Panc1 (cell line): ENCODE results near the gene NEGR1. TPM values are rescaled to one million over a fixed set of nuclear protein-coding genes. Genes with fewer than 3 reads are reported as not detected.
"Not testable (repeated sequence)": the region's sequence is repeated elsewhere in the genome, so short reads cannot be mapped to it uniquely, and the experiment has no call there.

Experiments
- ATAC-seq: fragments of 200-7000 bp; cut with Tn5 transposase; 2 replicates; pipeline ENCODE4 v1.9.1; 2020; ENCODE audit warnings: mild to moderate bottlenecking, moderate library complexity
- BruUV-seq: library from RNA; stranded (reverse); fragments of 400-500 nt; replicated peaks from 2 replicates; lab custom pipeline; 2021; lab: Mats Ljungman, UMichigan
- CTCF ChIA-PET: fragments of 300-600 bp; sonication (Branson Sonifier 250); formaldehyde crosslinking; loops from one replicate; lab custom pipeline; 2022; ENCODE audit warnings: antibody characterized with exemption; lab: Charles Lee
- POLR2A ChIA-PET: fragments of 300-600 bp; sonication (Branson Sonifier 250); formaldehyde crosslinking; loops from one replicate; lab custom pipeline; 2022; ENCODE audit warnings: antibody characterized with exemption; lab: Charles Lee
- DNase-seq: peaks from one replicate; pipeline ENCODE4 v3.0.0-alpha.2; 2010; ENCODE audit warnings: low read depth, low spot score
- H3K27ac ChIP-seq: 2 replicates; pipeline ENCODE4 v1.5.1; 2011; ENCODE audit warnings: mild to moderate bottlenecking, low read length, inconsistent platforms
- H3K27me3 ChIP-seq: fragments of 200-500 bp; sonication (Bioruptor generic); 2 replicates; pipeline ENCODE4 v1.6.0; 2014; ENCODE audit warnings: low read length, inconsistent platforms; ENCODE audit not compliant: control insufficient read depth, insufficient read depth
- H3K36me3 ChIP-seq: fragments of 200-500 bp; sonication (Bioruptor generic); 2 replicates; pipeline ENCODE4 v1.5.1; 2014; ENCODE audit warnings: inconsistent platforms, mild to moderate bottlenecking, low read length, moderate library complexity; ENCODE audit not compliant: control insufficient read depth, insufficient read depth
- H3K4me1 ChIP-seq: 2 replicates; pipeline ENCODE4 v1.5.1; 2011; ENCODE audit warnings: inconsistent platforms, mild to moderate bottlenecking, low read length, moderate library complexity; ENCODE audit not compliant: control insufficient read depth, insufficient read depth
- H3K4me3 ChIP-seq, 2 experiments: 2 replicates each; pipeline ENCODE4 v1.5.1; 2011 to 2012; ENCODE audit warnings: low read depth in 2 of 2, low read length in 2 of 2, mild to moderate bottlenecking in 2 of 2, inconsistent platforms in 1 of 2, moderate library complexity in 1 of 2
- H3K9me3 ChIP-seq: fragments of 200-500 bp; sonication (Bioruptor generic); 2 replicates; pipeline ENCODE4 v1.5.1; 2014; ENCODE audit warnings: low read depth, mild to moderate bottlenecking, inconsistent platforms, low read length, moderate library complexity; ENCODE audit not compliant: control insufficient read depth, insufficient read depth
- CTCF ChIP-seq: fragments of 450-650 bp; IDR thresholded peaks from 2 replicates; pipeline ENCODE4 v1.5.1; 2017; ENCODE audit warnings: mild to moderate bottlenecking
- POLR2AphosphoS5 ChIP-seq: IDR thresholded peaks from 2 replicates; pipeline ENCODE4 v1.6.1; 2012; ENCODE audit warnings: mild to moderate bottlenecking, low read depth, low read length, moderate library complexity
- SIN3A ChIP-seq: IDR thresholded peaks from 2 replicates; pipeline ENCODE4 v1.6.1; 2012; ENCODE audit warnings: low read depth, mild to moderate bottlenecking, low read length, moderate library complexity, borderline replicate concordance; ENCODE audit not compliant: insufficient read depth
- TCF7L2 ChIP-seq: IDR thresholded peaks from 2 replicates; pipeline ENCODE4 v1.6.1; 2011; ENCODE audit warnings: mild to moderate bottlenecking, low read depth, low read length, inconsistent platforms
- in situ Hi-C: cut with HindIII; loops from 2 replicates; pipeline ENCODE4 v1.10.0; 2016; ENCODE audit warnings: low sequenced_read_pairs, low pct_unique_long_range_greater_than_20kb
- intact Hi-C: fragments of 100-400 bp; cut with micrococcal nuclease; formaldehyde crosslinking; loops from one replicate; pipeline ENCODE4 v1.10.0; 2022; ENCODE audit not compliant: unreplicated experiment
- total RNA-seq: library from RNA; stranded (reverse); gene quantifications from one replicate; pipeline ENCODE4 v1.2.1, GENCODE V29; 2021; ENCODE audit not compliant: unreplicated experiment
- TF ChIP-seq, protein P1 (sequence below), 2 experiments: IDR thresholded peaks; 2 replicates each; pipeline ENCODE4 v1.6.1; 2011 to 2012; ENCODE audit warnings: low read depth in 2 of 2, control low read depth in 1 of 2, low read length in 1 of 2, mild to moderate bottlenecking in 1 of 2, moderate library complexity in 1 of 2; ENCODE audit not compliant: insufficient read depth in 1 of 2

Gene NEGR1
- total RNA-seq, 1 experiment from 2014 or later = 2.7 TPM

DNA sequence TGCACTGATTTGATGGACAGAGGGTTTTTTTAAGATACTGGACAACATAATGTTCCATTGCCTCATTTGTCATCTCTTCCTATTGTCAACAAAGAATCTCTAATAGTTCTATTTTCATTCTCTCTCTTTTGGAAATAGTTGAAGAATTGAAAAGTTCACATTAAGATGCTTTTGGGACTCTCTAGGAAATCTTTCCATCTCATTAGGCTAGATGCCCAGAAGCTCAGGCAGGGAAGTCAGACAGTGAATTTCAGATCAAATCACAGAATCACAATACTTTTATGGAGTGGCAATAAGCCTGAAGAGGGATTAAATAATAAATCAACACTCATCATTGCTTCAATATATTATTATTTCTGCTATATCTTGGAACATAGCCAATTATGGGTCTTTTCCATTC is 29.2 kb downstream of the NEGR1 start:
- H3K9me3 ChIP-seq = no peaks in the 10 kb centered on the region
- DNase-seq (no peak), ATAC-seq (no peak)
- no TSS peak for BruUV-seq
- no peaks in the 10 kb centered on the region for H3K4me1 ChIP-seq
- H3K4me3 ChIP-seq = no peak overlapping the region
- H3K27ac ChIP-seq = no peak overlapping the region
- ChIA-PET POLR2A (no interaction called here), CTCF (no interaction called here)
- H3K36me3 ChIP-seq = no peaks in the 10 kb centered on the region
- in situ Hi-C loops (no loop called here), intact Hi-C loops (no loop called here)
- no peak for TF ChIP-seq POLR2AphosphoS5
- no peak for TF ChIP-seq CTCF
- TF ChIP-seq, protein P1, sequence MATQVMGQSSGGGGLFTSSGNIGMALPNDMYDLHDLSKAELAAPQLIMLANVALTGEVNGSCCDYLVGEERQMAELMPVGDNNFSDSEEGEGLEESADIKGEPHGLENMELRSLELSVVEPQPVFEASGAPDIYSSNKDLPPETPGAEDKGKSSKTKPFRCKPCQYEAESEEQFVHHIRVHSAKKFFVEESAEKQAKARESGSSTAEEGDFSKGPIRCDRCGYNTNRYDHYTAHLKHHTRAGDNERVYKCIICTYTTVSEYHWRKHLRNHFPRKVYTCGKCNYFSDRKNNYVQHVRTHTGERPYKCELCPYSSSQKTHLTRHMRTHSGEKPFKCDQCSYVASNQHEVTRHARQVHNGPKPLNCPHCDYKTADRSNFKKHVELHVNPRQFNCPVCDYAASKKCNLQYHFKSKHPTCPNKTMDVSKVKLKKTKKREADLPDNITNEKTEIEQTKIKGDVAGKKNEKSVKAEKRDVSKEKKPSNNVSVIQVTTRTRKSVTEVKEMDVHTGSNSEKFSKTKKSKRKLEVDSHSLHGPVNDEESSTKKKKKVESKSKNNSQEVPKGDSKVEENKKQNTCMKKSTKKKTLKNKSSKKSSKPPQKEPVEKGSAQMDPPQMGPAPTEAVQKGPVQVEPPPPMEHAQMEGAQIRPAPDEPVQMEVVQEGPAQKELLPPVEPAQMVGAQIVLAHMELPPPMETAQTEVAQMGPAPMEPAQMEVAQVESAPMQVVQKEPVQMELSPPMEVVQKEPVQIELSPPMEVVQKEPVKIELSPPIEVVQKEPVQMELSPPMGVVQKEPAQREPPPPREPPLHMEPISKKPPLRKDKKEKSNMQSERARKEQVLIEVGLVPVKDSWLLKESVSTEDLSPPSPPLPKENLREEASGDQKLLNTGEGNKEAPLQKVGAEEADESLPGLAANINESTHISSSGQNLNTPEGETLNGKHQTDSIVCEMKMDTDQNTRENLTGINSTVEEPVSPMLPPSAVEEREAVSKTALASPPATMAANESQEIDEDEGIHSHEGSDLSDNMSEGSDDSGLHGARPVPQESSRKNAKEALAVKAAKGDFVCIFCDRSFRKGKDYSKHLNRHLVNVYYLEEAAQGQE (IDR thresholded peaks at IDR 0.05; ENCODE audit: insufficient read depth in 1 of 2, low read depth in 2 of 2, low read length in 1 of 2) = no peak
- TF ChIP-seq TCF7L2 = no peak
- no peak for TF ChIP-seq SIN3A
- H3K27me3 ChIP-seq = no peaks in the 10 kb centered on the region

- ChIA-PET POLR2A (no interaction called here), CTCF (no interaction called here)
- no peaks in the 10 kb centered on the region for H3K27me3 ChIP-seq
- H3K36me3 ChIP-seq = no peaks in the 10 kb centered on the region; the same call in 1 of the 2 replicates
- TF ChIP-seq CTCF (no peak), SIN3A (no peak), TCF7L2 (no peak), POLR2AphosphoS5 (no peak)
- TF ChIP-seq, protein P1 (IDR thresholded peaks at IDR 0.05; ENCODE audit: insufficient read depth in 1 of 2, low read depth in 2 of 2, low read length in 1 of 2) = no peak
- no TSS peak for BruUV-seq
- in situ Hi-C loops (no loop called here), intact Hi-C loops (no loop called here)
- no peak overlapping the region for H3K27ac ChIP-seq
- no peaks in the 10 kb centered on the region for H3K9me3 ChIP-seq
- no peaks in the 10 kb centered on the region for H3K4me1 ChIP-seq
- ATAC-seq (no peak), DNase-seq (no peak)
- H3K4me3 ChIP-seq = no peak overlapping the region
Observed at GRCh38 chr1:72241397-72241796, 40.9 kb downstream of the NEGR1 start.

DNA sequence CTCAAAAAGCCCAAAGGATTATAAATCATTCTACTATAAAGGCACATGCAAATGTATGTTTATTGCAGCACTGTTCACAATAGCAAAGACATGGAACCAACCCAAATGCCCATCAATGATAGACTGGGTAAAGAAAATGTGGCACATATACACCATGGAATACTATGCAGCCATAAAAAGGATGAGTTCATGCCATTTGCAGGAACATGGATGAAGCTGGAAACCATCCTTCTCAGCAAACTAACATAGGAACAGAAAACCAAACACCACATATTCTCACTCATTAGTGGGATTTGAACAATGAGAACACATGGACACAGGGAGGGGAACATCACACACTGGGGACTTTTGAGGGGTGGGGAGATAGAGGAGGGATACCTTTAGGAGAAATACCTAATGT is 46.4 kb downstream of the NEGR1 start:
- in situ Hi-C loops = not testable (repeated sequence)

More for the DNA sequence above, 46.4 kb downstream of the NEGR1 start:
- CTCF ChIA-PET, BruUV-seq, ATAC-seq, intact Hi-C loops, H3K27me3 ChIP-seq, DNase-seq, POLR2A ChIA-PET, H3K9me3 ChIP-seq, H3K4me3 ChIP-seq, H3K27ac ChIP-seq, H3K4me1 ChIP-seq, H3K36me3 ChIP-seq: not testable (repeated sequence)
